NCI-H1930 (cell line): Measurements from ENCODE around the gene FLT3LG.

ENCODE experiments used
- DNase-seq, 2 experiments: peaks; one replicate each; lab custom pipeline; 2025; lab: John Stamatoyannopoulos, UW

The FLT3LG gene

GRCh38 chr19:49513746-49514118 lies 39.7 kb downstream of the FLT3LG start:
- no peak for DNase-seq

GRCh38 chr19:49514151-49514550 lies 40.1 kb downstream of the FLT3LG start:
- no peak for DNase-seq

- DNase-seq = no peak
These were observed 41.8 kb downstream of the FLT3LG start for GRCh38 chr19:49515767-49516166.

GRCh38 chr19:49518033-49518432 lies 44.0 kb downstream of the FLT3LG start:
- DNase-seq = no peak

- DNase-seq = no peak
These were observed 46.8 kb downstream of the FLT3LG start for GRCh38 chr19:49520705-49521319.

GRCh38 chr19:49524812-49525455 lies 50.9 kb downstream of the FLT3LG start:
- no peak for DNase-seq

GRCh38 chr19:49528211-49528771 lies 54.3 kb downstream of the FLT3LG start:
- DNase-seq = no peak

- no peak for DNase-seq
These were observed 56.7 kb downstream of the FLT3LG start for GRCh38 chr19:49530708-49531107.

- peak; percentile 54 to 72 for DNase-seq
These were observed 59.8 kb downstream of the FLT3LG start for GRCh38 chr19:49533551-49534488.

GRCh38 chr19:49534632-49535385 lies 60.8 kb downstream of the FLT3LG start:
- no peak for DNase-seq
